Transverse colon (tissue), 4 donors: ENCODE data around the gene DNAH11.

Experiments
- CTCF ChIP-seq, 5 experiments: fragments of 200-600 bp in 3 of 5; fragments of 450-650 bp in 2 of 5; sonication (generic) in 3 of 5; IDR thresholded peaks; 1 replicate in 2 of 5; 2 replicates in 3 of 5; pipeline ENCODE4 v1.5.1; 2016 to 2017; ENCODE audit warnings: antibody characterized with exemption in 5 of 5, inconsistent platforms in 3 of 5, mild to moderate bottlenecking in 2 of 5, moderate library complexity in 1 of 5
- EP300 ChIP-seq: sonication (generic); formaldehyde crosslinking; IDR thresholded peaks from one replicate; pipeline ENCODE4 v1.6.1; 2017; ENCODE audit warnings: antibody characterized with exemption, low read depth
- POLR2A ChIP-seq: fragments of 450-650 bp; IDR thresholded peaks from one replicate; pipeline ENCODE4 v1.6.1; 2016; ENCODE audit warnings: antibody characterized with exemption, mild to moderate bottlenecking, moderate library complexity
- POLR2AphosphoS5 ChIP-seq, 3 donors: sonication (generic); formaldehyde crosslinking; IDR thresholded peaks; one replicate each; pipeline ENCODE4 v1.6.1; 2016; ENCODE audit warnings: antibody characterized with exemption in 3 of 3

GRCh38 chr7:21898265-21898930 is 355.6 kb downstream of the DNAH11 start:
- TF ChIP-seq CTCF (IDR thresholded peaks at IDR 0.05), result no peak
- TF ChIP-seq EP300, result no peak
- no peak for TF ChIP-seq POLR2AphosphoS5 (IDR thresholded peaks at IDR 0.05)
- TF ChIP-seq POLR2A, result no peak
